ENCODE measurements around the gene ZNF181.

- TF ChIP-seq POLR2AphosphoS5 (IDR thresholded peaks at IDR 0.05; ENCODE audit: low read depth, low read length) (no peak), REST (IDR thresholded peaks at IDR 0.05; ENCODE audit: insufficient read depth in 1 of 2, low read depth in 2 of 2, low read length in 2 of 2) (no peak), TAF1 (IDR thresholded peaks at IDR 0.05; ENCODE audit: borderline replicate concordance, insufficient read depth, low read length) (no peak)
These were observed 45.5 kb upstream of the ZNF181 start for GRCh38 chr19:34688592-34688991.

Measured in PFSK-1 (cell line).